ENCODE data around the gene STX1A. TPM values are rescaled to one million over a fixed set of nuclear protein-coding genes. Genes with fewer than 3 reads are reported as not detected.
A peak's percentile ranks its signal among the peaks of the same experiment; 100 is the strongest.

The STX1A gene
- 10 to 100 TPM in 2 of 4 donors, 1 to 10 TPM in 2; 2.3 to 19.1 (median 11.0) TPM for total RNA-seq

GRCh38 chr7:73718905-73719805 is at the start of gene STX1A:
TSS of gene STX1A (minus strand) at chr7:73719669. CDS start at chr7:73719631, 38 bp downstream.
- Histone ChIP-seq H3K4me1 (peaks cover 0 to 12% of the 10 kb centered on the region in 2 donors), H3K27ac (peak within 1 kb of the TSS; percentile 47 to 51), H3K4me3 (peak within 1 kb of the TSS; percentile 49 to 70), H3K36me3 (no peaks in the 10 kb centered on the region), H3K9me3 (no peaks in the 10 kb centered on the region), H3K27me3 (no peaks in the 10 kb centered on the region)
- intact Hi-C loops (cut with DNase I; ENCODE audit: low total_unique reads): no loop called here
- TF ChIP-seq POLR2A (IDR thresholded peaks at IDR 0.05): peak in 1 of 2 donors; percentile 66
- TF ChIP-seq CTCF (IDR thresholded peaks at IDR 0.05): no peak
- DNase-seq: peak in 1 of 2 donors; percentile 77

GRCh38 chr7:73768641-73769480 is 49.4 kb upstream of the STX1A start:
- Histone ChIP-seq H3K27me3 (peaks cover 6 to 27% of the 10 kb centered on the region in 2 donors), H3K4me3 (no peak overlapping the region), H3K4me1 (peaks cover 0 to 4% of the 10 kb centered on the region in 2 donors), H3K9me3 (no peaks in the 10 kb centered on the region), H3K36me3 (no peaks in the 10 kb centered on the region), H3K27ac (no peak overlapping the region)
- no peak for TF ChIP-seq POLR2A (IDR thresholded peaks at IDR 0.05)
- no peak for TF ChIP-seq CTCF (IDR thresholded peaks at IDR 0.05)
- intact Hi-C loops (cut with DNase I; ENCODE audit: low total_unique reads): no loop called here
- no peak for DNase-seq

- no peak overlapping the region for H3K27ac ChIP-seq
- peaks cover 6 to 27% of the 10 kb centered on the region in 2 donors for H3K27me3 ChIP-seq
- intact Hi-C loops (cut with DNase I; ENCODE audit: low total_unique reads): no loop called here
These were observed 47.2 kb upstream of the STX1A start for GRCh38 chr7:73766556-73767229.

GRCh38 chr7:73762659-73762999 is 43.2 kb upstream of the STX1A start:
- H3K4me1 ChIP-seq: no peaks in the 10 kb centered on the region
- DNase-seq: no peak
- TF ChIP-seq CTCF (IDR thresholded peaks at IDR 0.05) (no peak), POLR2A (IDR thresholded peaks at IDR 0.05) (no peak)
- H3K4me3 ChIP-seq: no peak overlapping the region
- intact Hi-C loops (cut with DNase I; ENCODE audit: low total_unique reads): no loop called here
- no peak overlapping the region for H3K27ac ChIP-seq
- H3K27me3 ChIP-seq: no peaks in the 10 kb centered on the region
- H3K36me3 ChIP-seq: no peaks in the 10 kb centered on the region
- no peaks in the 10 kb centered on the region for H3K9me3 ChIP-seq

More at GRCh38 chr7:73766556-73767229, 47.2 kb upstream of the STX1A start:
- H3K4me1 ChIP-seq: peaks cover 0 to 4% of the 10 kb centered on the region in 2 donors
- no peak for DNase-seq
- H3K9me3 ChIP-seq: no peaks in the 10 kb centered on the region
- H3K4me3 ChIP-seq: no peak overlapping the region
- H3K36me3 ChIP-seq: no peaks in the 10 kb centered on the region
- TF ChIP-seq POLR2A (IDR thresholded peaks at IDR 0.05) (no peak), CTCF (IDR thresholded peaks at IDR 0.05) (no peak)

Measured in uterus (tissue), 4 donors.